K562 (cell line): ENCODE results near the gene PPP6C. TPM values are rescaled to one million over a fixed set of nuclear protein-coding genes. Genes with fewer than 3 reads are reported as not detected.

ENCODE experiments used
- BRF1 ChIP-seq: IDR thresholded peaks from 3 replicates; pipeline ENCODE4 v1.6.1; 2011; ENCODE audit warnings: borderline replicate concordance, mild to moderate bottlenecking; ENCODE audit not compliant: insufficient read length; ENCODE audit errors: extremely low read depth
- CHD1 ChIP-seq: fragments of 200-600 bp; sonication (generic); IDR thresholded peaks from one replicate; pipeline ENCODE4 v1.6.1; 2012; ENCODE audit warnings: mild to moderate bottlenecking, moderate library complexity, low read length, inconsistent platforms
- CREB3L1 ChIP-seq: fragments of 450-650 bp; IDR thresholded peaks from 2 replicates; pipeline ENCODE4 v1.6.1; 2014; ENCODE audit warnings: low read depth, mild to moderate bottlenecking, moderate library complexity, borderline replicate concordance
- EHMT2 ChIP-seq: fragments of 450-650 bp; IDR thresholded peaks from 2 replicates; pipeline ENCODE4 v1.6.1; 2018; ENCODE audit warnings: antibody characterized with exemption
- FOXK1 ChIP-seq: sonication (generic); formaldehyde crosslinking; IDR thresholded peaks from 2 replicates; pipeline ENCODE4 v1.8.0; 2022; ENCODE audit warnings: missing genetic modification reagents, mild to moderate bottlenecking, borderline replicate concordance
- HES1 ChIP-seq: fragments of 450-650 bp; IDR thresholded peaks from 2 replicates; pipeline ENCODE4 v1.6.1; 2016; ENCODE audit warnings: low read depth, mild to moderate bottlenecking, moderate library complexity
- KDM4B ChIP-seq, 2 experiments: fragments of 450-650 bp in 1 of 2; sonication (generic) in 1 of 2; IDR thresholded peaks; 2 replicates each; pipeline ENCODE4 v1.6.1; 2016 to 2017; ENCODE audit warnings: borderline replicate concordance in 2 of 2, antibody characterized with exemption in 1 of 2, low read depth in 1 of 2, mild to moderate bottlenecking in 1 of 2
- MLLT1 ChIP-seq, 2 experiments: fragments of 450-650 bp; IDR thresholded peaks; 2 replicates each; pipeline ENCODE4 v1.6.1; 2016
- POLR2AphosphoS2 ChIP-seq: IDR thresholded peaks from 2 replicates; pipeline ENCODE4 v1.6.1; 2012; ENCODE audit warnings: low read length, improper control_type of control experiment
- PRDM10 ChIP-seq: fragments of 450-650 bp; IDR thresholded peaks from 2 replicates; pipeline ENCODE4 v1.6.1; 2018; ENCODE audit not compliant: partially characterized antibody
- PTRF ChIP-seq: fragments of 450-650 bp; IDR thresholded peaks from 2 replicates; pipeline ENCODE4 v1.6.1; 2016; ENCODE audit warnings: mild to moderate bottlenecking, missing genetic modification characterization, missing compliant biosample characterization
- SNIP1 ChIP-seq: fragments of 450-650 bp; IDR thresholded peaks from 2 replicates; pipeline ENCODE4 v1.7.1; 2017; ENCODE audit warnings: low read depth, mild to moderate bottlenecking
- TCF7 ChIP-seq: sonication (generic); IDR thresholded peaks from 2 replicates; pipeline ENCODE4 v1.6.1; 2016; ENCODE audit warnings: antibody characterized with exemption, borderline replicate concordance
- ZNF253 ChIP-seq: fragments of 250-450 bp; sonication (Bioruptor Pico); conservative IDR thresholded peaks from 2 replicates; pipeline ENCODE4 v1.6.1; 2021; ENCODE audit warnings: mild to moderate bottlenecking
- ZNF592 ChIP-seq: fragments of 450-650 bp; IDR thresholded peaks from 2 replicates; pipeline ENCODE4 v1.6.1; 2017; ENCODE audit warnings: antibody characterized with exemption, mild to moderate bottlenecking
- ZSCAN32 ChIP-seq: fragments of 450-650 bp; formaldehyde crosslinking; IDR thresholded peaks from 2 replicates; pipeline ENCODE4 v1.4.0; 2020; ENCODE audit warnings: mild to moderate bottlenecking, moderate library complexity
- polyA plus RNA-seq, 8 experiments: library from polyadenylated mRNA; depleted of rRNA in 4 of 8; stranded (reverse) in 5 of 8; unstranded in 3 of 8; fragments of >200 nt; fragmentation: Nextera tagmentation in 2 of 8; fragmentation: Illumina TruSeq in 1 of 8; extraction: Ambion mirVana in 2 of 8; extraction: Trizol in 1 of 8; gene quantifications; 2 replicates each; pipeline versions ENCODE4 v1.2.1 to v1.2.3, GENCODE V29; 2011 to 2014; ENCODE audit warnings: inconsistent platforms in 1 of 8, missing spikeins in 1 of 8
- total RNA-seq, 7 experiments: library from RNA; depleted of rRNA in 6 of 7; stranded (reverse); fragments of >200 nt in 6 of 7; fragmentation: Illumina TruSeq in 2 of 7; extraction: Trizol in 2 of 7; gene quantifications; 2 replicates each; pipeline versions ENCODE4 v1.2.1 to v1.2.3, GENCODE V29; 2011 to 2021; ENCODE audit warnings: low replicate concordance in 1 of 7

The PPP6C gene
- total and polyA plus RNA-seq, 9 of the 15 experiments (the other 6 are each of a cell fraction or from before 2014, with no cell fraction given): 18.8 to 44.8 (median 38.3) TPM

GRCh38 chr9:125143377-125144090 is 46.1 kb downstream of the PPP6C start, which contains the start of gene SCAI (continued):
- TF ChIP-seq PRDM10: no peak
- no peak for TF ChIP-seq ZNF592
- no peak for TF ChIP-seq BRF1
- TF ChIP-seq CHD1: no peak
- no peak for TF ChIP-seq EHMT2
- no peak for TF ChIP-seq HES1
- no peak; a peak in 1 of 4 replicates for TF ChIP-seq KDM4B (IDR thresholded peaks at IDR 0.05; ENCODE audit: borderline replicate concordance in 2 of 2, low read depth in 1 of 2)
- TF ChIP-seq PTRF: no peak
- no peak for TF ChIP-seq ZSCAN32
- TF ChIP-seq CREB3L1: no peak
- no peak for TF ChIP-seq SNIP1
- TF ChIP-seq TCF7: no peak
- TF ChIP-seq POLR2AphosphoS2: no peak
- no peak for TF ChIP-seq ZNF253
- peak in 1 of 2 experiments; percentile 70; a peak in 1 of 4 replicates for TF ChIP-seq MLLT1 (IDR thresholded peaks at IDR 0.05)
- TF ChIP-seq FOXK1 (CRISPR knock-in tag): no peak
